H9 (cell line): ENCODE data around the gene SLC27A6. TPM values are rescaled to one million over a fixed set of nuclear protein-coding genes. Genes with fewer than 3 reads are reported as not detected.

Experiments
- DNase-seq: peaks from one replicate; pipeline ENCODE4 v3.0.0-alpha.2; 2017
- H2AFZ ChIP-seq: one replicate; pipeline ENCODE4 v1.6.1; 2013; ENCODE audit warnings: mild to moderate bottlenecking, low read length, control low read depth, moderate library complexity
- H2AK5ac ChIP-seq: 2 replicates; pipeline ENCODE4 v1.6.1; 2013; ENCODE audit warnings: low read length, control low read depth, mixed read lengths; ENCODE audit not compliant: insufficient read length
- H2BK120ac ChIP-seq: one replicate; pipeline ENCODE4 v1.6.1; 2013; ENCODE audit warnings: low read depth, mild to moderate bottlenecking, low read length, control low read depth, inconsistent platforms; ENCODE audit not compliant: poor library complexity, severe bottlenecking
- H2BK12ac ChIP-seq: 2 replicates; pipeline ENCODE4 v1.6.1; 2013; ENCODE audit warnings: low read length, control low read depth, mixed read lengths, low read depth; ENCODE audit not compliant: insufficient read length
- H2BK15ac ChIP-seq: 2 replicates; pipeline ENCODE4 v1.6.1; 2013; ENCODE audit warnings: low read depth, low read length, control low read depth
- H2BK20ac ChIP-seq: one replicate; pipeline ENCODE4 v1.6.1; 2013; ENCODE audit warnings: low read depth, mild to moderate bottlenecking, low read length, control low read depth, inconsistent platforms; ENCODE audit not compliant: poor library complexity, severe bottlenecking
- H2BK5ac ChIP-seq: 2 replicates; pipeline ENCODE4 v1.6.1; 2013; ENCODE audit warnings: low read length, control low read depth, mixed read lengths; ENCODE audit not compliant: insufficient read length
- H3K14ac ChIP-seq: 2 replicates; pipeline ENCODE4 v1.6.1; 2013; ENCODE audit warnings: low read length, control low read depth; ENCODE audit not compliant: insufficient read depth
- H3K18ac ChIP-seq: 2 replicates; pipeline ENCODE4 v1.6.1; 2013; ENCODE audit warnings: low read depth, mild to moderate bottlenecking, mixed read lengths, low read length, control low read depth; ENCODE audit not compliant: insufficient read length
- H3K23ac ChIP-seq: 2 replicates; pipeline ENCODE4 v1.6.1; 2013; ENCODE audit warnings: low read length, control low read depth, mixed read lengths, low read depth; ENCODE audit not compliant: insufficient read length
- H3K23me2 ChIP-seq: 2 replicates; pipeline ENCODE4 v1.6.1; 2013; ENCODE audit warnings: low read depth, mild to moderate bottlenecking, mixed read lengths, low read length, control low read depth; ENCODE audit not compliant: insufficient read length, poor library complexity, severe bottlenecking
- H3K27ac ChIP-seq: 2 replicates; pipeline ENCODE4 v1.5.1; 2013; ENCODE audit warnings: low read length, control low read depth, mixed read lengths, low read depth; ENCODE audit not compliant: insufficient read length
- H3K27me3 ChIP-seq: 2 replicates; pipeline ENCODE4 v1.6.1; 2013; ENCODE audit warnings: low read length, control low read depth, inconsistent platforms; ENCODE audit not compliant: insufficient read depth
- H3K4ac ChIP-seq: 2 replicates; pipeline ENCODE4 v1.6.1; 2013; ENCODE audit warnings: low read depth, mild to moderate bottlenecking, control low read depth, inconsistent platforms, low read length, moderate library complexity
- H3K4me1 ChIP-seq: 2 replicates; pipeline ENCODE4 v1.6.1; 2013; ENCODE audit warnings: low read length, control low read depth, inconsistent platforms; ENCODE audit not compliant: insufficient read depth
- H3K4me2 ChIP-seq: 2 replicates; pipeline ENCODE4 v1.6.1; 2013; ENCODE audit warnings: low read length, control low read depth, mixed read lengths; ENCODE audit not compliant: insufficient read length, insufficient read depth
- H3K56ac ChIP-seq: 2 replicates; pipeline ENCODE4 v1.6.1; 2013; ENCODE audit warnings: low read depth, mild to moderate bottlenecking, mixed read lengths, low read length, control low read depth; ENCODE audit not compliant: insufficient read length
- H3K79me1 ChIP-seq: 2 replicates; pipeline ENCODE4 v1.6.1; 2013; ENCODE audit warnings: low read depth, mild to moderate bottlenecking, moderate library complexity, low read length, control low read depth, inconsistent platforms; ENCODE audit not compliant: insufficient read depth, poor library complexity, severe bottlenecking
- H3K79me2 ChIP-seq: 2 replicates; pipeline ENCODE4 v1.6.1; 2013; ENCODE audit warnings: low read length, control low read depth, inconsistent platforms; ENCODE audit not compliant: insufficient read depth
- H3K9ac ChIP-seq: 2 replicates; pipeline ENCODE4 v1.6.1; 2013; ENCODE audit warnings: low read length, control low read depth, mixed read lengths; ENCODE audit not compliant: insufficient read length; ENCODE audit errors: extremely low read depth
- H3K9me3 ChIP-seq: one replicate; pipeline ENCODE4 v1.6.1; 2013; ENCODE audit warnings: low read depth, low read length, inconsistent platforms; ENCODE audit not compliant: control insufficient read depth
- H3T11ph ChIP-seq: one replicate; pipeline ENCODE4 v1.6.1; 2013; ENCODE audit warnings: mild to moderate bottlenecking, low read length, control low read depth, inconsistent platforms
- H4K20me1 ChIP-seq: one replicate; pipeline ENCODE4 v1.6.1; 2013; ENCODE audit not compliant: control insufficient read depth, insufficient read length, insufficient read depth
- H4K5ac ChIP-seq: 2 replicates; pipeline ENCODE4 v1.6.1; 2013; ENCODE audit warnings: low read depth, mild to moderate bottlenecking, mixed read lengths, low read length, control low read depth; ENCODE audit not compliant: insufficient read length
- H4K8ac ChIP-seq: replicated peaks from 2 replicates; pipeline ENCODE4 v1.6.1; 2013; ENCODE audit warnings: low read length, control low read depth, mixed read lengths, low read depth; ENCODE audit not compliant: insufficient read length
- H4K91ac ChIP-seq: 2 replicates; pipeline ENCODE4 v1.6.1; 2013; ENCODE audit warnings: low read depth, mild to moderate bottlenecking, moderate library complexity, mixed read lengths, low read length, control low read depth; ENCODE audit not compliant: insufficient read length
- H3K27ac Mint-ChIP-seq, 3 experiments: 2 replicates in 2 of 3; 3 replicates in 1 of 3; pipeline ENCODE4 v1.8.0; 2020 to 2021; ENCODE audit warnings: mixed read lengths in 3 of 3, mild to moderate bottlenecking in 1 of 3, moderate library complexity in 1 of 3
- H3K27me3 Mint-ChIP-seq: 2 replicates; pipeline ENCODE4 v1.8.0; 2021; ENCODE audit warnings: low read depth, mild to moderate bottlenecking, moderate library complexity, mixed read lengths
- H3K36me3 Mint-ChIP-seq, 3 experiments: 2 replicates in 2 of 3; 3 replicates in 1 of 3; pipeline ENCODE4 v1.8.0; 2020 to 2021; ENCODE audit warnings: low read depth in 3 of 3, mixed read lengths in 3 of 3; ENCODE audit not compliant: insufficient read depth in 1 of 3
- H3K4me1 Mint-ChIP-seq, 2 experiments: 2 replicates each; pipeline ENCODE4 v1.8.0; 2020; ENCODE audit warnings: mixed read lengths in 2 of 2
- H3K4me3 Mint-ChIP-seq, 2 experiments: 2 replicates in 1 of 2; 3 replicates in 1 of 2; pipeline ENCODE4 v1.8.0; 2020 to 2021; ENCODE audit warnings: mild to moderate bottlenecking in 2 of 2, mixed read lengths in 2 of 2, moderate library complexity in 1 of 2
- H3K9me3 Mint-ChIP-seq, 2 experiments: 2 replicates in 1 of 2; 3 replicates in 1 of 2; pipeline ENCODE4 v1.8.0; 2020; ENCODE audit warnings: mild to moderate bottlenecking in 2 of 2, mixed read lengths in 2 of 2, moderate library complexity in 1 of 2
- CTCF ChIP-seq: fragments of 200-600 bp; sonication (generic); conservative IDR thresholded peaks from 3 replicates; pipeline ENCODE4 v1.8.0; 2021; ENCODE audit warnings: antibody characterized with exemption, mild to moderate bottlenecking
- WGBS: extraction: QIAGEN DNeasy Blood & Tissue Kit; methylation state at CpG from one replicate; pipeline ENCODE4 v1.1.7; 2013; ENCODE audit warnings: missing lambda C conversion rate, low lambda C conversion rate, mixed read lengths; ENCODE audit not compliant: insufficient read length; ENCODE audit errors: extremely low coverage; 5-methylcytosine and 5-hydroxymethylcytosine counted together
- total RNA-seq: library from RNA; stranded (reverse); gene quantifications from 2 replicates; pipeline ENCODE4 v1.2.1, GENCODE V29; 2021

Gene SLC27A6
- total RNA-seq, 1 experiment from 2014 or later, result 3.0 TPM

- Histone ChIP-seq H3K4me1 (no peaks in the 10 kb centered on the region; the same call in 1 of the 2 replicates), H3K14ac (no peak overlapping the region), H3K18ac (no peak overlapping the region), H3K23me2 (peaks cover 9% of the 10 kb centered on the region), H4K8ac (no peak overlapping the region), H3K79me2 (no peaks in the 10 kb centered on the region), H2BK5ac (no peak overlapping the region), H3K56ac (no peak overlapping the region), H3K27me3 (peaks cover 3% of the 10 kb centered on the region; the same call in 1 of the 2 replicates), H2AK5ac (no peak overlapping the region), H4K5ac (no peak overlapping the region), H2BK15ac (no peak overlapping the region), H3K23ac (no peak overlapping the region), H3K9me3 (no peaks in the 10 kb centered on the region), H3T11ph (no peak overlapping the region), H3K27ac (no peak overlapping the region), H3K4ac (no peak overlapping the region), H2AFZ (no peak overlapping the region), H3K79me1 (no peaks in the 10 kb centered on the region), H2BK20ac (no peak overlapping the region), H2BK12ac (no peak overlapping the region), H3K4me2 (peak overlapping the region; percentile 58), H4K91ac (no peak overlapping the region), H3K9ac (no peak overlapping the region), H2BK120ac (no peak overlapping the region), H4K20me1 (no peaks in the 10 kb centered on the region)
- H3K27ac Mint-ChIP-seq, result no peak overlapping the region
- DNase-seq, result peak; percentile 42
- peak; percentile 52; the same call in 2 of the 3 replicates for TF ChIP-seq CTCF
- WGBS, result no CpG with 5 or more reads among the region's 12 CpGs
- peak overlapping the region; percentile 74 to 83 for H3K4me3 Mint-ChIP-seq
- H3K36me3 Mint-ChIP-seq, result no peaks in the 10 kb centered on the region; a peak in 1 of 7 replicates
- H3K9me3 Mint-ChIP-seq, result peaks cover 2% of the 10 kb centered on the region in 2 experiments; a peak in 2 of 5 replicates
- peaks cover 42% of the 10 kb centered on the region for H3K27me3 Mint-ChIP-seq
- peaks cover 12 to 18% of the 10 kb centered on the region in 2 experiments for H3K4me1 Mint-ChIP-seq
These were observed 1.1 kb downstream of the SLC27A6 start for GRCh38 chr5:128966375-128966774.
